GM15510 (cell line): ENCODE data around the gene TPRN.

Experiments
- POLR2A ChIP-seq: IDR thresholded peaks from 3 replicates; pipeline ENCODE4 v1.6.1; 2011; ENCODE audit warnings: borderline replicate concordance; ENCODE audit not compliant: insufficient read length; ENCODE audit errors: extremely low read depth

The TPRN gene

GRCh38 chr9:137200311-137201204 is at the start of gene TPRN:
TSS of gene TPRN (minus strand) at chr9:137200741. CDS start at chr9:137200711, 30 bp downstream.
- TF ChIP-seq POLR2A = peak; percentile 94

GRCh38 chr9:137247916-137248175 is 47.3 kb upstream of the TPRN start:
- TF ChIP-seq POLR2A = no peak

DNA sequence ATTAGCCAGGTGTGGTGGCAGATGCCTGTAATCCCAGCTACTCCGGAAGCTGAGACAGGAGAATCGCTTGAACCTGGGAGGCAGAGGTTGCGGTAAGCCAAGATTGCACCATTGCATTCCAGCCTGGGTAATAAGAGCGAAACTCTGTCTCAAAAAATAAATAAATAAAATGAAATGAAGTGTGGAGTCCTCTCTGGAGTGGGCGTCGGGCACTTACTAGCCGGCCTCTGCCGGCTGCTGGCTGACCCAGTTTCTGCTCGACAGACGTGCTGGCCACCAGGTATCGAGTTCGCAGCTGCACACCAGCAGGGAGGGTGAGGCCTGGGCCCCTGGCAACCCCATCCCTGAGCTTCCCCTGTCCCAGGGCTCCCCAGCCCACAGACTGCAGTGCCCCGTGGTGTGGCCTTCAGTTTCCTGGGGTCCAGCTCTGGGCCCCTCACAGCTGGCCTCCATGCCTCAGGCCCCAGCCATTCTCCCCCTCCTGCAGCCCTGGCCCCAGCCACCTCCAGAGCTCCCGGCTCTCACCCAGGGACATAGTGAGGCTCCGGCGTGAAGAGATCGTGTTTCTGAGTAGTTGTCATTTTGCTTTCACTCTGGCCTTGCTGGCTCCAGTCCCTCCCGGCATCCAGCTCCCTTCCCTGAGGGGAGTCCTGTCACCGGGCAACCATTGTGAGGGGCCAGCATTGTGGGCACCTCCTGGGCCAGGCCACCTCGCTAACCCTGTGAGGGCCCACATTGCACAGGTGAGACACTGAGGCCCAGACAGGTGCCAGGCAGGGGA is 46.8 kb upstream of the TPRN start:
- TF ChIP-seq POLR2A = no peak

DNA sequence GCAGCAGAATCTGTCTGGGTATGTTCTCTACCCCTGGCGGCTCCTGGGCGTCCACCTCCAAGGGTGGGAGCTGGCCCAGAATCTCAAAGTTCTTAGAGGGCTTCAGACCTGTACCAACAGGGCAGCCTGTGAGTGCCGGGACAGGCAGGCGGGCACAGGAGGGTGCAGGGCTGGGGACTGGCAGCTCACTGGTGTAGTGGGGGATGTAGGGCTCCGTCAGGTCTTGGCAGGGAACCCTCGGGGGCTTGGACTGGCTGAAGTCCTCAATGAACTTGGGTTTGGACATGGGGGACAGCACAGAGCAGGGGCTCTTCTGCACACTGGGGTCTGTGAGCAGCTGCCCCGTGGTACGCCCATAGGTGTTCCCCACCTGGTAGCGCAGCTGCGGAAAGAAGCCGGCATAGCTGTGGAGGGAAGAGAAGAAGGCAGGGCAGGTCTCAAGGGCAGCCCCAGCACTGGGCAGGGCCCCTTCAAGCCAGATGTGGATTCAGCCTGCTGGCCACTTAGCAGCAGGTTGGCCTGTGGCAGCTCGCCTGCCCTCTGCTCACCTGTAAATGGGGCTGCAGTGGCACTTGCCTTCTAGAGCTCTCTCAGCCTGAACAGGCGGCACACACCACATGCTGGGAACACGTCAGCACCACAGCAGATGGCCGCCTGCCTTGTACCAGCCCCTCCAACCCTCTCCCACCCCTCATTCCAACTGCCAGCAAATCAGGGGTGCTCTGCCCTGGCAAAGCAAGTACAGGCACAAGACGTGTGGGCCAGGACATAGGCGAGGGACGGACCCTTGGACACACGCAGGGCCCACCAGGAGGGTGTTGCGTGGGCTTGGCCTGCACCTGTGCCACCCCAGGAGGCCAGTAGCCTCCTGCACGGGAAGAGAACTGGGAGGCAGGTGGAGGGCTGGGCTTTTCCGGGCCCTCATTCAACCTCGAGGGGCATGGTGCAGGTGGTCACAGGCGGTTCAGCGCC is 45.2 kb upstream of the TPRN start:
- TF ChIP-seq POLR2A = no peak

DNA sequence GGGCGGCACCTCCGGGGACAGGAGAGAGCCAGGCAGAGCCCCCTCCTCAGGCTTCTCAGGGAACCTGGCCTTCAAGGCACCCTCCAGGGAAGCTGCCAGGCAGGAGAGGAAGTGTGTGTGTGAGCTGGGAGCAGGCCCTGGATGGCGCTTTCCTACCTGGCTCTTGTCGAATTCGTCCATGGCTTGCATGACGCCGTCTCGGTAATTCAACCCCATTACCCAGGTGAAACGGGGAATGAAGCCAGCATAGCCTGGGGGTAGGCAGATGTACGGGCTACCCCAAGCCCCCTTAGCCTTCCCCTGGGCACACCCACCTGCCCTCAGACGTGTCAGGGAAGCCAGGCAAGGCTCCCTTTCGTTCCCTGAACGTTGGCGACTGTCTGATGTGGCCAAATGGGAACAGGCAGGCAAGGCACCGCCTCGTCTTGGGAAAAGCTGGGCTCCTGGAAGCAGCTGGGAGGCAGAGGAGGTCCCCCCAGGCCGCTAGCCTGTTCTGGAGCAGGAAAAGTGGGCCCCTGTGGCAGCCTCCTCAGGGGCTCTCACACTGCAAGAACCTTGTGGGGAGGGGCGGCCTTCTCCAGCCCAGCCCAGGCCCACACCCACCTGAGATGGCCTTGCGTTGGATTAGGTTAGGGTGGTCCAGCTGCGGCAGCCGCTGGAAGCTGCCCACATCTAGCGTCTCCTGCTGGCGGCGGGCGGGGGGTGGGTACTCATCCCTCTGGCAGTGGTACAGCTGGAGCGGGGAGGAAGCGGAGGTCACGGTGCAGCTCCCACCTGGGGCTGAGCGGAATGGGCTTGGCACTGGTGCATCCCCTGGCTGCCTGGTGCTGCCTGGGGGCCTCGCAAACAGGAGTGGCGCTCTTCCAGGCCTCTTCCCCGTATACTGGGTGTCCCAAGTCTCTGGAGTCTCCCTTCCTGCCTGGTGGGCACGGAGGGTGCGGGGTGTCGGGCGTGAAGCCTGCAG is 44.2 kb upstream of the TPRN start:
- TF ChIP-seq POLR2A = no peak

DNA sequence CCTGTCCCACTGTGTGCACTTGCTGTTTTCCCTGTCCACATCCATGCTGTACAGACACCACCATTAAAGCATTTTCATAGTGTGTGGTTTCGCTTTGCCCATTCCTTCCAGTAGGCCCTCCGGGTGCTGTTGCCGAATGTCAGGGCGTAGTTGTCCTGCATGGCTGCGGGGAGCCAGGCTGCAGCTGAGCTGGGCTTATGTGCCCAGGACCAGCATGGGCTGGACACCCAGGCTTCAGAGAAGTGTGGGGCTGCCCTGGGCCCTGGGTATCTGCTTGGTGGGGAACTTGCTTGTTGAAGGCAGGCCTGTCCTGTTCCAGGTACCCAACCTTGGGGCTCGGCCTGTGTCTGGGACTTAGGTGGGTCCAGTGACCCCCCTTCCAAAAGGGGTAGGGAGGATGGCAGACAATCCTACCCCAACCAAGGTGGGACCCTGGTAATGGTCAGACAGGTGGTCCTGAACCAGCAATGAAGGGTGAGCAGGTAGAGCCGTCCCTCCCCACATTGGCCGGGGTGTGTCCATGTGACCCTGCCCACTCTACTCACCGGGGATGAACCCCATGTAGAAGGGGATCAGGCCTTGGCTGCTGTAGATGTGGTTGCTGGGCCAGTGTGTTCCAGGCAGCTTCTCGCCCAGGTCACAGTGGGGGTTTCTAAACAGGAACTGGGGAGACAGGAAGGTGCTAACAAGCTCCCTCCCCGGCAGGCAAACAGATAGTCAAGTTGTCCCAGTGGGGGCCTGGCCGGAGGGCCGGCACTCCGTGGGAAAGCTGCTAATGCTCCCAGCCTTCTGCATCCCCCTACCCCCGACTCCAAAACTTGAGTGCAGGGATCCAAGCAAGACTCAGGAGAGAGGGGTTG is 43.3 kb upstream of the TPRN start:
- TF ChIP-seq POLR2A = peak; percentile 40

DNA sequence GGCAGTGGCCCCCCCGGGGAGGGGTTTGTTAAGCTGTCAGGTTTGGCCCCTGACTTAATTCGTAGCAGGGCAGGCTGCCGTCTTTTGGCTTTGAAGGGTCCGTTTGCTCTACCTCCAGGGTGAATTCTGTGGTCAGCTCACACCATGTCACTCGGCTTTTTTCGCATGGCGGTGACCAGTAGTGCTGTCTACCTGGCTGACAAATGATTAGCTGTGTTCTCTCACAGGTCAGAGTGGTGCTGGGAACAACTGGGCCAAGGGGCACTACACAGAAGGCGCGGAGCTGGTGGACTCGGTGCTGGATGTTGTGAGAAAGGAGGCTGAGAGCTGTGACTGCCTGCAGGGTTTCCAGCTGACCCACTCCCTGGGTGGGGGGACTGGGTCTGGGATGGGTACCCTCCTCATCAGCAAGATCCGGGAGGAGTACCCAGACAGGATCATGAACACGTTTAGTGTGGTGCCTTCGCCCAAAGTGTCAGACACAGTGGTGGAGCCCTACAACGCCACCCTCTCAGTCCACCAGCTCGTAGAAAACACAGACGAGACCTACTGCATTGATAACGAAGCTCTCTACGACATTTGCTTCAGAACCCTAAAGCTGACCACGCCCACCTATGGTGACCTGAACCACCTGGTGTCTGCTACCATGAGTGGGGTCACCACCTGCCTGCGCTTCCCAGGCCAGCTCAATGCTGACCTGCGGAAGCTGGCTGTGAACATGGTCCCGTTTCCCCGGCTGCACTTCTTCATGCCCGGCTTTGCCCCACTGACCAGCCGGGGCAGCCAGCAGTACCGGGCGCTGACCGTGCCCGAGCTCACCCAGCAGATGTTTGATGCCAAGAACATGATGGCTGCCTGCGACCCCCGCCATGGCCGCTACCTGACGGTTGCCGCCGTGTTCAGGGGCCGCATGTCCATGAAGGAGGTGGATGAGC is 42.0 kb upstream of the TPRN start:
- TF ChIP-seq POLR2A = no peak

DNA sequence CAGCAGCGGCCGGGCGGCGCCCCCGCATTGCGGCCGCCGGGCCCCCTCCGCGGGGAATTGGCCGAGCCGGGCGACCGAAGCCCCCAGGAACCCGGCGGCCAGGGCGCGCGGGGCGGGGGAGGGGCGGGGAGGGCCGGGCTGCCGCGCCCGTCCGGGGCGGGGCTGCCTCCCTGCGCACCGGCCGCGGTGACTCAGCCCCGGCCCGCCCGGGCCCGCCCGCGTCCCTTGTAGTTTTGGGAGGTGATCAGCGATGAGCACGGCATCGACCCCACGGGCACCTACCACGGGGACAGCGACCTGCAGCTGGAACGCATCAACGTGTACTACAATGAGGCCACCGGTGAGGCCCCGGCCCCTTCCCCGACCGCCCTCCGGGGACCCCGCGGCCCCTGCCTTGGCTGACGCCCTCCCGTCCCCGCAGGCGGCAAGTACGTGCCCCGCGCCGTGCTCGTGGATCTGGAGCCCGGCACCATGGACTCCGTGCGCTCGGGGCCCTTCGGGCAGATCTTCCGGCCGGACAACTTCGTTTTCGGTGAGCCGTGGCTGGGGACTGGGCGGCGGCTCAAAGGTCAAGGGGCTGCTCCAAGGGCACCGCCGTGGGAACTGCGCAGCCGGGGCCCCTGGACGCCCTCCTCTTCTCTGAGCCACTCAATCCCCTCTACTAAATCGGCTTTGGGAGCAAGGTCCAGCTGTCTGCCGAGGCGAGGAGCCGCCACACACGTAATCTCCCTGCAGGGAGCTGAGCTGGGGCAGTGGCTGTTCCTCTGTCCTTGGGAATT is 41.1 kb upstream of the TPRN start:
- TF ChIP-seq POLR2A = no peak

GRCh38 chr9:137240841-137241489 is 40.4 kb upstream of the TPRN start, which contains the start of gene TUBB4B:
TSS of gene TUBB4B (plus strand) at chr9:137241287. CDS start at chr9:137241361, 74 bp downstream.
- peak; percentile 100 for TF ChIP-seq POLR2A

DNA sequence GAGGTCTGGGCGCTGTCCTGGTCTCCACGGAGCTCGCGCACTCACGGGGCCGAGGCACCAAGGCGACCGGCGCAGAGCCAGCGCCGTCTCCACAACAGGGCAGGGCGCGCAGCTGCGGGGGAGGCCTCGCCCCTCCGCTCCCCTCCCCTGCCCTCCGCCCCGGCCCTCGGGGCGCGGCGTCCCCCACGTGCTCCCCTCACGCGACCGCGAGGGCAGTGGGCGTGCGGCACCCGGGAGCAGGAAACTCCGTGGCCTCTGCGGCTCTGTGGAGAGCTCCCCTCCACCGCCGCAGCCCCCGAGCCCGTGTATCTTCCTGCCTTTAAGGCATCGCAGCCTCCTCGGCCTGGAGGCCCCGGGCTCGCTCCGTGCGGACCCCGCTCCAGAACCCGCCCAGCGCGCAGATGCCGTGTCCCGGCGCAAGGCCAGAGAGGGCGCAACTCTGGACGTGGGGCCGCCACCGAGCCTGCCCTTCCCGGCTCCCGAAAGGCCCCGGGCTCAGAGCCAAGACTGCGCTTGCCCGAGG is 39.8 kb upstream of the TPRN start:
- peak; percentile 68 for TF ChIP-seq POLR2A
